COLO668 (cell line): Measurements from ENCODE around the gene GNPNAT1.

Experiments used
- DNase-seq: peaks from one replicate; lab custom pipeline; 2025; ENCODE audit not compliant: unreplicated experiment; lab: John Stamatoyannopoulos, UW

The GNPNAT1 gene

GRCh38 chr14:52791223-52792096, at the start of gene GNPNAT1:
GNPNAT1 (minus strand) TSS chr14:52791607; CDS start chr14:52784650, 6,957 bp downstream.
- peak; percentile 95 for DNase-seq

- no peak for DNase-seq
Observed at GRCh38 chr14:52840877-52841276, 49.5 kb upstream of the GNPNAT1 start.

- no peak for DNase-seq
Observed at GRCh38 chr14:52837451-52837850, 46.0 kb upstream of the GNPNAT1 start.

- DNase-seq = no peak
Observed at GRCh38 chr14:52836063-52836462, 44.7 kb upstream of the GNPNAT1 start.

GRCh38 chr14:52835122-52835903, 43.9 kb upstream of the GNPNAT1 start:
- DNase-seq = no peak

GRCh38 chr14:52834440-52834842, 43.0 kb upstream of the GNPNAT1 start:
- DNase-seq = no peak

- no peak for DNase-seq
Observed at GRCh38 chr14:52833891-52834290, 42.5 kb upstream of the GNPNAT1 start.

- no peak for DNase-seq
Observed at GRCh38 chr14:52829527-52830185, 38.2 kb upstream of the GNPNAT1 start.

- no peak for DNase-seq
Observed at GRCh38 chr14:52827426-52827825, 36.0 kb upstream of the GNPNAT1 start.

- no peak for DNase-seq
Observed at GRCh38 chr14:52825085-52825484, 33.7 kb upstream of the GNPNAT1 start.

GRCh38 chr14:52824462-52824861, 33.1 kb upstream of the GNPNAT1 start:
- DNase-seq = no peak

GRCh38 chr14:52821805-52822250, 30.4 kb upstream of the GNPNAT1 start:
- no peak for DNase-seq

- DNase-seq = no peak
Observed at GRCh38 chr14:52808101-52808500, 16.7 kb upstream of the GNPNAT1 start.

GRCh38 chr14:52806115-52806514, 14.7 kb upstream of the GNPNAT1 start:
- no peak for DNase-seq

- no peak for DNase-seq
Observed at GRCh38 chr14:52802597-52802996, 11.2 kb upstream of the GNPNAT1 start.

GRCh38 chr14:52801014-52801712, 9.8 kb upstream of the GNPNAT1 start:
- no peak for DNase-seq

- DNase-seq = no peak
Observed at GRCh38 chr14:52798826-52799225, 7.4 kb upstream of the GNPNAT1 start.

- no peak for DNase-seq
Observed at GRCh38 chr14:52797653-52798052, 6.2 kb upstream of the GNPNAT1 start.

- DNase-seq = no peak
Observed at GRCh38 chr14:52793061-52793460, 1.7 kb upstream of the GNPNAT1 start.

- no peak for DNase-seq
Observed at GRCh38 chr14:52792097-52792415, 649 bp upstream of the GNPNAT1 start.

- DNase-seq = no peak
Observed at GRCh38 chr14:52790756-52791222, 618 bp downstream of the GNPNAT1 start.
